Left lung (tissue), 10 donors: ENCODE results near the gene FKBP7. TPM values are rescaled to one million over a fixed set of nuclear protein-coding genes. Genes with fewer than 3 reads are reported as not detected.

Experiments used
- ATAC-seq: fragments of 200-7000 bp; cut with Tn5 transposase; one replicate; pipeline ENCODE4 v1.9.1; 2020; ENCODE audit warnings: moderate library complexity
- DNase-seq, 4 donors: peaks; one replicate each; pipeline ENCODE4 v3.0.0-alpha.2; 2013 to 2020
- H3K27ac ChIP-seq, 2 donors: fragments of 200-600 bp; sonication (generic) in 1 of 2; one replicate each; pipeline versions ENCODE4 v1.5.0 to v1.8.0; 2020 to 2021
- H3K27me3 ChIP-seq, 2 donors: fragments of 200-600 bp; sonication (generic) in 1 of 2; one replicate each; pipeline versions ENCODE4 v1.5.0 to v1.8.0; 2020 to 2021
- H3K36me3 ChIP-seq, 2 donors: fragments of 200-600 bp; sonication (generic) in 1 of 2; one replicate each; pipeline versions ENCODE4 v1.5.0 to v1.8.0; 2020 to 2021
- H3K4me1 ChIP-seq, 2 donors: fragments of 200-600 bp; one replicate each; pipeline ENCODE4 v1.8.0; 2021
- H3K4me3 ChIP-seq, 2 donors: fragments of 200-600 bp; sonication (generic) in 1 of 2; one replicate each; pipeline versions ENCODE4 v1.5.0 to v1.8.0; 2020 to 2021; ENCODE audit warnings: mild to moderate bottlenecking in 1 of 2
- H3K9me3 ChIP-seq, 2 donors: fragments of 200-600 bp; sonication (generic) in 1 of 2; one replicate each; pipeline versions ENCODE4 v1.5.0 to v1.8.0; 2020 to 2021
- intact Hi-C, 2 donors: fragments of 100-400 bp; cut with DNase I; formaldehyde crosslinking; loops; one replicate each; pipeline versions ENCODE4 v1.11.2 to v1.14.2; 2022
- polyA plus RNA-seq, 6 donors: library from polyadenylated mRNA; unstranded; fragments of 120-200 nt; gene quantifications; one replicate each; pipeline ENCODE4 v1.2.1, GENCODE V29; 2013; ENCODE audit not compliant: insufficient read length in 6 of 6
- total RNA-seq, 2 donors: library from RNA; stranded (reverse); fragmentation: NEBNext Ultra II Directional; extraction: Animal tissue kit (Norgen Biotek cat#: 25700); gene quantifications; one replicate each; pipeline ENCODE4 v1.2.1, GENCODE V29; 2021
- TF ChIP-seq, protein P1 (sequence below), 2 donors: fragments of 200-600 bp; sonication (generic) in 1 of 2; IDR thresholded peaks; one replicate each; pipeline versions ENCODE4 v1.5.0 to v1.8.0; 2021; ENCODE audit warnings: antibody characterized with exemption in 2 of 2
- donor health status: DM: no; HTN: yes; CAD: no.
- donor health status: DM: no; HTN: no; CAD: no.

The FKBP7 gene
- total and polyA plus RNA-seq, 8 donors, result 12.9 to 73.6 (median 64.4) TPM

DNA sequence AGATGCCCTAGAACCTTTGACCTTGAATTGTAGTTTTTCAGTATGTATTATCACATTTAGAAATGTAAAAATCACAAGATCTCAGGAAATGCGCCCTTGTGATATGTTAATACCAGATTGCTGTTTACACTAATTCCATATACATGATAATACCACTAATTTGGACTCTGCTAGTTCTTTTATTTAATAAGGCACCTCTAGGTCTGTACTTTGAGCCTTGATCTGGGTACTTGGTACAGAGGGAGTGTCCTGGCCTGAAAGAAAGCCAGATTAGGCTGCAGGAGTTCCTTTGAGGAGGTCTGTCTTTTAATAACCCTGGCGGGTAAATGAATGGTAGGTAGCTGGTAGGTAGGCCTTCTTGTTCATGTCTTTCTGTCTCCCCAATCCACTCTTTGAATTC is 28.1 kb upstream of the FKBP7 start:
- H3K27ac ChIP-seq, result no peak overlapping the region
- no peak overlapping the region for H3K4me3 ChIP-seq
- H3K36me3 ChIP-seq, result peaks cover 0 to 57% of the 10 kb centered on the region in 2 donors
- H3K4me1 ChIP-seq, result no peaks in the 10 kb centered on the region
- intact Hi-C loops, result no loop called here
- peak; percentile 56 for ATAC-seq
- DNase-seq, result no peak
- TF ChIP-seq, protein P1, sequence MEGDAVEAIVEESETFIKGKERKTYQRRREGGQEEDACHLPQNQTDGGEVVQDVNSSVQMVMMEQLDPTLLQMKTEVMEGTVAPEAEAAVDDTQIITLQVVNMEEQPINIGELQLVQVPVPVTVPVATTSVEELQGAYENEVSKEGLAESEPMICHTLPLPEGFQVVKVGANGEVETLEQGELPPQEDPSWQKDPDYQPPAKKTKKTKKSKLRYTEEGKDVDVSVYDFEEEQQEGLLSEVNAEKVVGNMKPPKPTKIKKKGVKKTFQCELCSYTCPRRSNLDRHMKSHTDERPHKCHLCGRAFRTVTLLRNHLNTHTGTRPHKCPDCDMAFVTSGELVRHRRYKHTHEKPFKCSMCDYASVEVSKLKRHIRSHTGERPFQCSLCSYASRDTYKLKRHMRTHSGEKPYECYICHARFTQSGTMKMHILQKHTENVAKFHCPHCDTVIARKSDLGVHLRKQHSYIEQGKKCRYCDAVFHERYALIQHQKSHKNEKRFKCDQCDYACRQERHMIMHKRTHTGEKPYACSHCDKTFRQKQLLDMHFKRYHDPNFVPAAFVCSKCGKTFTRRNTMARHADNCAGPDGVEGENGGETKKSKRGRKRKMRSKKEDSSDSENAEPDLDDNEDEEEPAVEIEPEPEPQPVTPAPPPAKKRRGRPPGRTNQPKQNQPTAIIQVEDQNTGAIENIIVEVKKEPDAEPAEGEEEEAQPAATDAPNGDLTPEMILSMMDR (IDR thresholded peaks at IDR 0.05), result no peak
- H3K9me3 ChIP-seq, result no peaks in the 10 kb centered on the region
- no peaks in the 10 kb centered on the region for H3K27me3 ChIP-seq

DNA sequence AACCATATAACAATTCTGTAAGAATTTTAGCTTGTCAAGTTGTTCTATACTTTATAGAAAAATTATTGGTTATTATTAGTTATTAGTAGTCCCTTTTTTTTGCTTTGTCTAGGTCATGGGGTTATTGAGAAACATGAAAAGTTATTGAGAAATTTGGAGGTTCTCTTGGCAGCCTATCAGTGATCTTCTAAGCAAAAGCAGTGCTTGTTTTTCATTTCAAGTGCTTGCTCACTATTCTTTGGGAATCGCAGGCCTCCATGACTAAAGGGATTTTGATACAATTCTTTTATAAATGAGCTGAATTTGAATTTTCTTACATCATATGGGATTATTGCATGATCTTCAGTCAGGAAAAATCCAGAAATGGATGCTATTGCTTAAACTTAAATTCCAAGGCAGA is 27.7 kb upstream of the FKBP7 start:
- Histone ChIP-seq H3K36me3 (peaks cover 0 to 57% of the 10 kb centered on the region in 2 donors), H3K4me3 (no peak overlapping the region), H3K27me3 (no peaks in the 10 kb centered on the region), H3K9me3 (no peaks in the 10 kb centered on the region), H3K27ac (no peak overlapping the region), H3K4me1 (no peaks in the 10 kb centered on the region)
- intact Hi-C loops, result no loop called here
- DNase-seq (no peak), ATAC-seq (no peak)
- TF ChIP-seq, protein P1 (IDR thresholded peaks at IDR 0.05), result no peak

DNA sequence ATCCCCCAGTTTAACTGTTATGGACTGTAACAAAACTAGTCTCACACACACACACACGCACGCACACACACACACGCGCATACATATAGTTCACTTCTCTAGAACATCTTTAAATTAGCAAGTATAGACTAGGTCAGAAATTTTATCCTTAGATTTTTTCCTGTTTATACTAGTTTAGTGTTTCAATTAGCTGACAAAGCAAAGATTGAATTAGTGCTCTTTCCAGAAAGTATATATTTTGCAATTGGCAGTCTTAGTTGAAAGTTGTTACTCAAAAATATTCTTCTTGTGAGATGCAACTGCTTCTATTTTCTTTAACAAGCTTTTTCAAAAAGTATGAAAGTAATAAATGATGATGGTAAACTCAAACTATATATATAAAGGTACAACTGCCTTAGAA is 24.4 kb upstream of the FKBP7 start:
- DNase-seq, result no peak
- H3K36me3 ChIP-seq, result peaks cover 0 to 79% of the 10 kb centered on the region in 2 donors
- no peak overlapping the region for H3K4me3 ChIP-seq
- H3K27me3 ChIP-seq, result no peaks in the 10 kb centered on the region
- TF ChIP-seq, protein P1 (IDR thresholded peaks at IDR 0.05), result no peak
- no peaks in the 10 kb centered on the region for H3K4me1 ChIP-seq
- no peaks in the 10 kb centered on the region for H3K9me3 ChIP-seq
- intact Hi-C loops, result no loop called here
- H3K27ac ChIP-seq, result no peak overlapping the region
- no peak for ATAC-seq

DNA sequence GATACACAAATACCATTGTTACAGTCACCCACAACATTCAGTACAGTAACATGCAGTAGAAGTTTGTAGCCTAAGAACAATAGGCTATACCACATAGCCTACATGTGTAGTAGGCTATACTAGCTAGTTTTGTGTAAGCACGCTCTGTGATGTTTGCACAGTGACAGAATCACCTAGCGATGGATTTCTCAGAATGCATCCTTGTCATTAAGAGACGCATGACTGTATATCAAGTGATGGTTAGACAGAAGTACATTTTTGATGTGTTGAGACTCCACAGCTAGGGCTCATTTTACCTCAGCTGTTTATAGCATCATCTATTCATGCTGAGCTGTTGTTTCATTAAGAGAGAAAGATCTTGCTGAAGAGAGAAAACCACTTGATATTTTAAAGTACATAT is 21.2 kb upstream of the FKBP7 start:
- no peak for ATAC-seq
- Histone ChIP-seq H3K27me3 (no peaks in the 10 kb centered on the region), H3K4me1 (no peaks in the 10 kb centered on the region), H3K9me3 (no peaks in the 10 kb centered on the region), H3K36me3 (peaks cover 0 to 100% of the 10 kb centered on the region in 2 donors), H3K27ac (no peak overlapping the region), H3K4me3 (no peak overlapping the region)
- DNase-seq, result no peak
- intact Hi-C loops, result no loop called here
- TF ChIP-seq, protein P1 (IDR thresholded peaks at IDR 0.05), result no peak

DNA sequence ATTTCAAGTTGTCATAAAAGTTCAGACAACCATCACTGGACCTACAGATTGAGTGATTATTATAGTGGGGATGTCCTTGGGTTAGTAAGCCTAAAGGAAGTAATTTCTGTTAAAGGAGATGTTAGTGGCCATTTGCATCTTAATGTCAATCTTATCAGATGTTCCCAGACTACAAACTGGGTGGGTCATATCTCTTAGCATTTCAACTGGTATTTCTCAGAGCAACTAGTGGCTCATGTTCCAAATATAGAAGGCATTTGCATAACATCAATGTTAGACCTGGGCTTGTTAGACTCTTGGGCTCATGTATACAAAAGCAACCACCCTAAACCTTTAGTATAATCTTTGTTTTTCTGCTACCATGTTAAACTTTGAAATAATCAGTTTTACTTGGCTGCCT is 19.7 kb upstream of the FKBP7 start:
- intact Hi-C loops, result no loop called here
- DNase-seq, result no peak

More for the DNA sequence above, 19.7 kb upstream of the FKBP7 start:
- H3K4me3 ChIP-seq, result no peak overlapping the region
- H3K4me1 ChIP-seq, result no peaks in the 10 kb centered on the region
- H3K27me3 ChIP-seq, result no peaks in the 10 kb centered on the region
- TF ChIP-seq, protein P1 (IDR thresholded peaks at IDR 0.05), result no peak
- no peak for ATAC-seq
- H3K9me3 ChIP-seq, result no peaks in the 10 kb centered on the region
- no peak overlapping the region for H3K27ac ChIP-seq
- H3K36me3 ChIP-seq, result peaks cover 0 to 97% of the 10 kb centered on the region in 2 donors
